ENCODE results near the gene RAVER1.
"Not testable (repeated sequence)": the region's sequence is repeated elsewhere in the genome, so short reads cannot be mapped to it uniquely, and the experiment has no call there.

The RAVER1 gene

GRCh38 chr19:10289836-10290356 lies 43.4 kb downstream of the RAVER1 start, which contains the start of gene ICAM5:
Gene ICAM5 (plus strand): TSS chr19:10289952. CDS start chr19:10290044, 92 bp downstream.
- DNase-seq, result no peak

GRCh38 chr19:10289167-10289835 lies 44.0 kb downstream of the RAVER1 start:
- DNase-seq, result peak; percentile 21 to 53 (median 36)

- no peak for DNase-seq
Measured at GRCh38 chr19:10288662-10289166, 44.6 kb downstream of the RAVER1 start.

- no peak for DNase-seq
Measured at GRCh38 chr19:10286803-10287737, 46.3 kb downstream of the RAVER1 start, which contains the start of gene ICAM4. Gene ICAM4 (plus strand): TSS chr19:10286955. CDS start chr19:10287013, 58 bp downstream.

GRCh38 chr19:10285393-10285792 lies 47.9 kb downstream of the RAVER1 start:
- DNase-seq, result no peak

GRCh38 chr19:10284960-10285278 lies 48.4 kb downstream of the RAVER1 start:
- no peak for DNase-seq

GRCh38 chr19:10284065-10284959 lies 49.0 kb downstream of the RAVER1 start:
- no peak for DNase-seq

- no peak for DNase-seq
Measured at GRCh38 chr19:10283301-10284064, 49.8 kb downstream of the RAVER1 start.

- not testable (repeated sequence) for DNase-seq
Measured at GRCh38 chr19:10282043-10282442, 51.3 kb downstream of the RAVER1 start.

GRCh38 chr19:10279737-10280442 lies 53.4 kb downstream of the RAVER1 start:
- no peak for DNase-seq

- DNase-seq, result no peak
Measured at GRCh38 chr19:10278935-10279334, 54.4 kb downstream of the RAVER1 start.

- no peak for DNase-seq
Measured at GRCh38 chr19:10277795-10278589, 55.3 kb downstream of the RAVER1 start.

GRCh38 chr19:10274589-10274988 lies 58.7 kb downstream of the RAVER1 start:
- DNase-seq, result no peak

GRCh38 chr19:10271543-10272086 lies 61.7 kb downstream of the RAVER1 start:
- DNase-seq, result no peak

- peak; percentile 46 to 63 (median 52) for DNase-seq
Measured at GRCh38 chr19:10270616-10271394, 62.5 kb downstream of the RAVER1 start, which contains the start of gene ICAM1. Gene ICAM1 (plus strand): TSS chr19:10271120. CDS start chr19:10271160, 40 bp downstream.

GRCh38 chr19:10270180-10270615 lies 63.1 kb downstream of the RAVER1 start:
- DNase-seq, result peak; percentile 27 to 48 (median 36)

GRCh38 chr19:10269333-10270179 lies 63.8 kb downstream of the RAVER1 start:
- DNase-seq, result peak; percentile 66 to 81 (median 79)

GRCh38 chr19:10268071-10268470 lies 65.3 kb downstream of the RAVER1 start:
- no peak for DNase-seq

Measured in activated CD4-positive, CD25-positive, alpha-beta regulatory T cell (primary cell).